ENCODE measurements around the gene USP37. TPM values are rescaled to one million over a fixed set of nuclear protein-coding genes. Genes with fewer than 3 reads are reported as not detected.

The USP37 gene
- total RNA-seq, 1 experiment from 2014 or later, result 11.6 TPM

DNA sequence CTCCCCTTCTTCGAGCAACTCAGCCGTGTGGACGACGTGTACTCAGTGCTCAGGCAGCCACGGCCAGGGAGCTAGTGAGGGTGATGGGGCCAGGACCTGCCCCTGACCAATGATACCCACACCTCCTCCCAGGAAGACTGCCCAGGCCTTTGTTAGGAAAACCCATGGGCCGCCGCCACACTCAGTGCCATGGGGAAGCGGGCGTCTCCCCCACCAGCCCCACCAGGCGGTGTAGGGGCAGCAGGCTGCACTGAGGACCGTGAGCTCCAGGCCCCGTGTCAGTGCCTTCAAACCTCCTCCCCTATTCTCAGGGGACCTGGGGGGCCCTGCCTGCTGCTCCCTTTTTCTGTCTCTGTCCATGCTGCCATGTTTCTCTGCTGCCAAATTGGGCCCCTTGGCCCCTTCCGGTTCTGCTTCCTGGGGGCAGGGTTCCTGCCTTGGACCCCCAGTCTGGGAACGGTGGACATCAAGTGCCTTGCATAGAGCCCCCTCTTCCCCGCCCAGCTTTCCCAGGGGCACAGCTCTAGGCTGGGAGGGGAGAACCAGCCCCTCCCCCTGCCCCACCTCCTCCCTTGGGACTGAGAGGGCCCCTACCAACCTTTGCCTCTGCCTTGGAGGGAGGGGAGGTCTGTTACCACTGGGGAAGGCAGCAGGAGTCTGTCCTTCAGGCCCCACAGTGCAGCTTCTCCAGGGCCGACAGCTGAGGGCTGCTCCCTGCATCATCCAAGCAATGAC, 163.6 kb downstream of the USP37 start:
- H3K79me2 ChIP-seq (ENCODE audit: low read length), result peaks cover 25% of the 10 kb centered on the region
- H3K27ac ChIP-seq (ENCODE audit: low read length), result no peak overlapping the region
- H3K9ac ChIP-seq (ENCODE audit: low read length), result no peak overlapping the region
- peaks cover 24% of the 10 kb centered on the region for H3K4me1 ChIP-seq (ENCODE audit: insufficient read depth, low read length)
- H3K4me2 ChIP-seq (ENCODE audit: low read length), result no peak overlapping the region
- no peak overlapping the region for H2AFZ ChIP-seq (ENCODE audit: low read length)
- no peak overlapping the region for H3K4me3 ChIP-seq (ENCODE audit: low read length)
- no peaks in the 10 kb centered on the region for H3K27me3 ChIP-seq (ENCODE audit: low read length)
- ATAC-seq, result no peak
- H4K20me1 ChIP-seq (ENCODE audit: low read length), result no peaks in the 10 kb centered on the region
- intact Hi-C loops (cut with micrococcal nuclease), result no loop called here
- ChIA-PET CTCF (interaction anchor here (0.7 kb wide), 1 partner anchor 8 kb away, joined by 3 read pairs; no protein-coding TSS in a partner anchor), POLR2A (ENCODE audit: unreplicated experiment) (no interaction called here)
- no peaks in the 10 kb centered on the region for H3K9me3 ChIP-seq (ENCODE audit: low read length)
- BruUV-seq (replicated peaks), result TSS peak; percentile 4
- DNase-seq, result no peak
- H3F3A ChIP-seq (ENCODE audit: low read length, unreplicated experiment), result no peaks in the 10 kb centered on the region
- H3K9me2 ChIP-seq (replicated peaks; ENCODE audit: low read length), result no peaks in the 10 kb centered on the region
- TF ChIP-seq EZH2phosphoT487 (IDR thresholded peaks at IDR 0.05; ENCODE audit: borderline replicate concordance, low read length) (no peak), CTCF (conservative IDR thresholded peaks at IDR 0.05; ENCODE audit: low read depth, low read length) (no peak), EZH2 (IDR thresholded peaks at IDR 0.05; ENCODE audit: low read length, unreplicated experiment) (no peak)
- peaks cover 4% of the 10 kb centered on the region; the same call in 1 of the 2 replicates for H3K36me3 ChIP-seq (ENCODE audit: low read depth, low read length)

DNA sequence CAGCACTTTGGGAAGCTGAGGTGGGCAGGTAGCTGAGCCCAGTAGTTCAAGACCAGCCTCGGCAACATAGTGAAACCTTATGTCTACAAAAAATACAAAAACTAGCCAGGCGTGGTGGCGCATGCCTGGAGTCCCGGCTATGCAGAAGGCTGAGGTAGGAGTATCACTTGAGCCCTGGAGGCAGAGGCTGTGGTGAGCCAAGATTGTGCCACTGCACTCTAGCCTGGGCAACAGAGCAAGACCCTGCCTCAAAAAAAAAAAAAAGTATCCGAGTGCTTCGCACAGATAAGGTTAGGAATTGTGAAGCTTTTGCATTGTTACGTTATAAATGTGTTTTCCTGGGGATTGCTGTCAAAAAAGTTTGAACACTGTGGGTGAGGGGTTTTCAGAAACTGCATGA, 164.3 kb downstream of the USP37 start:
- ChIA-PET POLR2A (ENCODE audit: unreplicated experiment) (no interaction called here), CTCF (no interaction called here)
- peaks cover 4% of the 10 kb centered on the region; the same call in 1 of the 2 replicates for H3K36me3 ChIP-seq (ENCODE audit: low read depth, low read length)
- H4K20me1 ChIP-seq (ENCODE audit: low read length), result no peaks in the 10 kb centered on the region
- no peaks in the 10 kb centered on the region for H3K9me3 ChIP-seq (ENCODE audit: low read length)
- TF ChIP-seq CTCF (conservative IDR thresholded peaks at IDR 0.05; ENCODE audit: low read depth, low read length), result no peak
- no peak for TF ChIP-seq EZH2phosphoT487 (IDR thresholded peaks at IDR 0.05; ENCODE audit: borderline replicate concordance, low read length)
- TF ChIP-seq EZH2 (IDR thresholded peaks at IDR 0.05; ENCODE audit: low read length, unreplicated experiment), result no peak
- no peak overlapping the region for H3K4me2 ChIP-seq (ENCODE audit: low read length)
- H3K4me1 ChIP-seq (ENCODE audit: insufficient read depth, low read length), result peaks cover 30% of the 10 kb centered on the region
- H3K4me3 ChIP-seq (ENCODE audit: low read length), result no peak overlapping the region
- H3K27me3 ChIP-seq (ENCODE audit: low read length), result no peaks in the 10 kb centered on the region
- H2AFZ ChIP-seq (ENCODE audit: low read length), result no peak overlapping the region
- H3F3A ChIP-seq (ENCODE audit: low read length, unreplicated experiment), result no peaks in the 10 kb centered on the region
- ATAC-seq (no peak), DNase-seq (no peak)
- peaks cover 32% of the 10 kb centered on the region for H3K79me2 ChIP-seq (ENCODE audit: low read length)
- H3K9me2 ChIP-seq (replicated peaks; ENCODE audit: low read length), result no peaks in the 10 kb centered on the region
- H3K9ac ChIP-seq (ENCODE audit: low read length), result no peak overlapping the region
- H3K27ac ChIP-seq (ENCODE audit: low read length), result no peak overlapping the region
- BruUV-seq (replicated peaks), result no TSS peak
- intact Hi-C loops (cut with micrococcal nuclease), result no loop called here

DNA sequence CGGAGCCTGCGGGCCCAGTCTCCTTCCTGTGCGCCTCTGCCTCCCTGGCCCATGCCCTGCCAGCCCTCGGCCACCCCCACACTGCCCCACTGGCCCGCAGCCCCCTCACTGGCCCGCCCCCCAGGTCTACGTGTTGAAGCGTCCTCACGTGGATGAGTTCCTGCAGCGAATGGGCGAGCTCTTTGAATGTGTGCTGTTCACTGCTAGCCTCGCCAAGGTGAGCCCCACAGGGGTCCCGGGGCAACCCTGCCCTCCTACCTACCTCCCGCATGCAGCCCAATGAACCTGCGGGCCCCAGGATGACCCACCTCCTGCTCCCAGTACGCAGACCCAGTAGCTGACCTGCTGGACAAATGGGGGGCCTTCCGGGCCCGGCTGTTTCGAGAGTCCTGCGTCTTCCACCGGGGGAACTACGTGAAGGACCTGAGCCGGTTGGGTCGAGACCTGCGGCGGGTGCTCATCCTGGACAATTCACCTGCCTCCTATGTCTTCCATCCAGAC, 165.2 kb downstream of the USP37 start:
- Histone ChIP-seq H3K79me2 (ENCODE audit: low read length) (peaks cover 38% of the 10 kb centered on the region), H3F3A (ENCODE audit: low read length, unreplicated experiment) (no peaks in the 10 kb centered on the region), H3K27ac (ENCODE audit: low read length) (no peak overlapping the region), H3K4me3 (ENCODE audit: low read length) (no peak overlapping the region), H3K4me1 (ENCODE audit: insufficient read depth, low read length) (peaks cover 36% of the 10 kb centered on the region), H2AFZ (ENCODE audit: low read length) (no peak overlapping the region), H3K9me3 (ENCODE audit: low read length) (no peaks in the 10 kb centered on the region), H3K27me3 (ENCODE audit: low read length) (no peaks in the 10 kb centered on the region), H3K36me3 (ENCODE audit: low read depth, low read length) (peaks cover 4% of the 10 kb centered on the region; the same call in 1 of the 2 replicates), H3K4me2 (ENCODE audit: low read length) (no peak overlapping the region), H4K20me1 (ENCODE audit: low read length) (no peaks in the 10 kb centered on the region), H3K9me2 (replicated peaks; ENCODE audit: low read length) (no peaks in the 10 kb centered on the region), H3K9ac (ENCODE audit: low read length) (no peak overlapping the region)
- ChIA-PET POLR2A (ENCODE audit: unreplicated experiment) (no interaction called here), CTCF (no interaction called here)
- intact Hi-C loops (cut with micrococcal nuclease), result no loop called here
- TF ChIP-seq CTCF (conservative IDR thresholded peaks at IDR 0.05; ENCODE audit: low read depth, low read length) (no peak), EZH2 (IDR thresholded peaks at IDR 0.05; ENCODE audit: low read length, unreplicated experiment) (no peak), EZH2phosphoT487 (IDR thresholded peaks at IDR 0.05; ENCODE audit: borderline replicate concordance, low read length) (no peak)
- no TSS peak for BruUV-seq (replicated peaks)
- DNase-seq, result no peak
- no peak for ATAC-seq
